ENCODE measurements around the gene TBC1D22A. TPM values are rescaled to one million over a fixed set of nuclear protein-coding genes. Genes with fewer than 3 reads are reported as not detected.

Gene TBC1D22A
- polyA plus RNA-seq, 1 of the 3 experiments (the other 2 are of a cell fraction): 16.5 TPM

DNA sequence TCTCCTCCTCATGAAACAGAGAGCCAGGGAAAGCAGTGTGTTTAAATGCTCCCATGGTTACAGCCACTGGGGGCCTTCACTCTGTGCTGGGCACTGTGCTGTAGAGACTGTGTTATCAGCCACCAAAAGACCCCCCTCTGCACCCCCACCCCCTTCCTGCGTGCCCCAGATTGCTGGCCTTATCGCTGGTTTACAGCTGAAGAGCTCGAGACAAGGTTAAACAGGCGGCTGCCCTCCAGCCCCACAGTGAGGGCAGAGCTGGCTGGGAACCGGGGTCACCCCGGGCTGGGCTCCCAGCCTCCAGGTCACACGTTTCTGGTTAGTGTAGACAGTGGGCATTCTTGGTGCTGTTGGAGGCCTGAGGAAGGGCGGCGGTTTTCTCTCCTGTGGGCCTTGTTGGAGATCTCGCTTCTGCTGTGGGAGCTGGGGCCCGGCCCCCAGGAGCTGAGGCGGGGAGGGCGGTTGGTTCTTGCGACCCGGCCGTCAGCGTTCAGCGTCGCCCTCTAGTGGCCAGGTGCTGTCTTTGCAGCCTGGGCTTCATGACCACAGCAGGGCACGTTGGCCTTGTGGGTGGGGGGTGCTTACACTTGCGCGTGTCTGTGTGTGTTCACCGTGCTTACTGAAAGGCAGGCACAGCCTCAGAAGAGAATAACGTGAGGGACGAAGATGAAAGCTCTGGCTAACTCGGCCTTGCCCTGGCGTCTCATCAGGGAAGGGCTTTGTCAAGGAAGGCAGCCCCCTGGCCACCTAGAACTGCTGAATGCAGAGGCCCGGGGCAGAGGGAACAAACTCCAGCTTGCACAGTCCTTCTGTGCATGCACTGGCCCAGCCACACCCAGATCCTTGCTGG, 40.8 kb downstream of the TBC1D22A start:
- Histone ChIP-seq H4K20me1 (ENCODE audit: insufficient read depth) (peaks cover 13% of the 10 kb centered on the region), H3K9me2 (no peaks in the 10 kb centered on the region), H3F3A (replicated peaks; ENCODE audit: insufficient read depth) (peaks cover 6% of the 10 kb centered on the region), H3K27ac (ENCODE audit: low read depth in 2 of 2, low read length in 1 of 2) (no peak overlapping the region), H3K9ac (no peak overlapping the region), H3K9me3 (no peaks in the 10 kb centered on the region), H3K27me3 (ENCODE audit: insufficient read depth) (no peaks in the 10 kb centered on the region), H3K79me2 (ENCODE audit: insufficient read depth) (peaks cover 5% of the 10 kb centered on the region; the same call in 1 of the 2 replicates), H2AFZ (ENCODE audit: low read depth) (no peak overlapping the region), H3K4me2 (no peak overlapping the region), H3K4me3 (ENCODE audit: low read depth in 2 of 2, low read length in 1 of 2) (no peak overlapping the region), H3K4me1 (ENCODE audit: control insufficient read depth in 1 of 2, insufficient read depth in 2 of 2, low read depth in 1 of 2, low read length in 1 of 2) (peaks cover 0 to 3% of the 10 kb centered on the region in 2 experiments; a peak in 1 of 4 replicates), H3K36me3 (replicated peaks in 1 of 2; ENCODE audit: control insufficient read depth in 1 of 2, insufficient read depth in 2 of 2, low read length in 1 of 2) (peaks cover 14 to 28% of the 10 kb centered on the region in 2 experiments)
- ChIA-PET CTCF (interaction anchor here (0.6 to 2.9 kb wide), 45 partner anchors 9 to 1689 kb away, joined by 3 to 26 read pairs (median 4); partner anchors contain the start of gene TBC1D22A), POLR2A (no interaction called here)
- WGBS (ENCODE audit: low lambda C conversion rate): 73% methylated on average over 21 of the region's 28 CpGs
- peak; percentile 80 for DNase-seq
- no peak for TF ChIP-seq TCF12 (IDR thresholded peaks at IDR 0.05)
- TF ChIP-seq GATA2 (CRISPR knock-in tag; IDR thresholded peaks at IDR 0.05): no peak
- no peak for TF ChIP-seq ELF1 (IDR thresholded peaks at IDR 0.05)
- TF ChIP-seq SMC3 (IDR thresholded peaks at IDR 0.05; ENCODE audit: low read depth, low read length): peak; percentile 32; the same call in 1 of the 2 replicates
- no peak for TF ChIP-seq MXI1 (IDR thresholded peaks at IDR 0.05; ENCODE audit: low read depth, low read length)
- TF ChIP-seq FOXM1 (IDR thresholded peaks at IDR 0.05; ENCODE audit: low read depth): no peak
- peak; percentile 44 for TF ChIP-seq RAD21 (IDR thresholded peaks at IDR 0.05; ENCODE audit: low read length)
- TF ChIP-seq EP300 (IDR thresholded peaks at IDR 0.05; ENCODE audit: borderline replicate concordance in 1 of 2, low read depth in 1 of 2, low read length in 1 of 2): no peak
- TF ChIP-seq RCOR1 (IDR thresholded peaks at IDR 0.05; ENCODE audit: low read length): no peak
- TF ChIP-seq, protein P1, sequence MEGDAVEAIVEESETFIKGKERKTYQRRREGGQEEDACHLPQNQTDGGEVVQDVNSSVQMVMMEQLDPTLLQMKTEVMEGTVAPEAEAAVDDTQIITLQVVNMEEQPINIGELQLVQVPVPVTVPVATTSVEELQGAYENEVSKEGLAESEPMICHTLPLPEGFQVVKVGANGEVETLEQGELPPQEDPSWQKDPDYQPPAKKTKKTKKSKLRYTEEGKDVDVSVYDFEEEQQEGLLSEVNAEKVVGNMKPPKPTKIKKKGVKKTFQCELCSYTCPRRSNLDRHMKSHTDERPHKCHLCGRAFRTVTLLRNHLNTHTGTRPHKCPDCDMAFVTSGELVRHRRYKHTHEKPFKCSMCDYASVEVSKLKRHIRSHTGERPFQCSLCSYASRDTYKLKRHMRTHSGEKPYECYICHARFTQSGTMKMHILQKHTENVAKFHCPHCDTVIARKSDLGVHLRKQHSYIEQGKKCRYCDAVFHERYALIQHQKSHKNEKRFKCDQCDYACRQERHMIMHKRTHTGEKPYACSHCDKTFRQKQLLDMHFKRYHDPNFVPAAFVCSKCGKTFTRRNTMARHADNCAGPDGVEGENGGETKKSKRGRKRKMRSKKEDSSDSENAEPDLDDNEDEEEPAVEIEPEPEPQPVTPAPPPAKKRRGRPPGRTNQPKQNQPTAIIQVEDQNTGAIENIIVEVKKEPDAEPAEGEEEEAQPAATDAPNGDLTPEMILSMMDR (IDR thresholded peaks at IDR 0.05): peak; percentile 79
- TF ChIP-seq POLR2AphosphoS5 (IDR thresholded peaks at IDR 0.05; ENCODE audit: low read depth, low read length): no peak

DNA sequence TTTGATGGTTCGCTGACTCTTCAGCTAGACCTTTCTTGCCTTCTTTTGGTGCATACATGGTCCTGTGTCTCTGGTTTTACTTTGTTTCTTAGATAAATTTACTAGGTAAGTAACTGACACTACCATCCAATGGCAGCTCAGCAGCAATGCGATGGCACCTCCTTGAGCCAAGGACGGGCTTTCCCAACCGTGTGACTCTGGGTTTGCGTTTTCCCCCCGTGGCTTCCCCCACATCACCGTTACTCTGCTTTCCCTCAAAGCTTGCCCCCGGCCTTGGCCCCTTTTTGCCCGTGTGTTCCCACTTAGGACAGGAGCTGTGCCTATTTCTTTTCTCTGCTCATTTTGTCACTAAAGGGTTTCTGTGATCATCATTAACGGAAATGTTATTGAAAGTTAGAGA, 41.5 kb downstream of the TBC1D22A start:
- POLR2A ChIA-PET: no interaction called here
- Histone ChIP-seq H2AFZ (ENCODE audit: low read depth) (no peak overlapping the region), H3K9me2 (no peaks in the 10 kb centered on the region), H3K27ac (ENCODE audit: low read depth in 2 of 2, low read length in 1 of 2) (no peak overlapping the region), H3K9me3 (no peaks in the 10 kb centered on the region), H3K27me3 (ENCODE audit: insufficient read depth) (no peaks in the 10 kb centered on the region), H3F3A (replicated peaks; ENCODE audit: insufficient read depth) (peaks cover 6% of the 10 kb centered on the region), H3K36me3 (replicated peaks in 1 of 2; ENCODE audit: control insufficient read depth in 1 of 2, insufficient read depth in 2 of 2, low read length in 1 of 2) (peaks cover 14 to 28% of the 10 kb centered on the region in 2 experiments), H3K4me3 (ENCODE audit: low read depth in 2 of 2, low read length in 1 of 2) (no peak overlapping the region), H3K4me1 (ENCODE audit: control insufficient read depth in 1 of 2, insufficient read depth in 2 of 2, low read depth in 1 of 2, low read length in 1 of 2) (peaks cover 0 to under 1% of the 10 kb centered on the region in 2 experiments; a peak in 1 of 4 replicates), H3K4me2 (no peak overlapping the region), H3K9ac (no peak overlapping the region), H3K79me2 (ENCODE audit: insufficient read depth) (peaks cover 4% of the 10 kb centered on the region; the same call in 1 of the 2 replicates), H4K20me1 (ENCODE audit: insufficient read depth) (peaks cover 10% of the 10 kb centered on the region)
- CTCF ChIA-PET: interaction anchor here (0.7 to 2.9 kb wide), 41 partner anchors 9 to 1689 kb away, joined by 3 to 26 read pairs (median 4); partner anchors contain the start of gene TBC1D22A
- WGBS (ENCODE audit: low lambda C conversion rate): 81% methylated on average over 10 of the region's 10 CpGs
- DNase-seq: no peak
- no peak for TF ChIP-seq EZH2phosphoT487 (IDR thresholded peaks at IDR 0.05; ENCODE audit: borderline replicate concordance, low read depth)
- TF ChIP-seq NRF1 (IDR thresholded peaks at IDR 0.05; ENCODE audit: low read depth, low read length): no peak
- TF ChIP-seq POLR2AphosphoS5 (IDR thresholded peaks at IDR 0.05; ENCODE audit: low read depth, low read length): no peak
- TF ChIP-seq, protein P2, sequence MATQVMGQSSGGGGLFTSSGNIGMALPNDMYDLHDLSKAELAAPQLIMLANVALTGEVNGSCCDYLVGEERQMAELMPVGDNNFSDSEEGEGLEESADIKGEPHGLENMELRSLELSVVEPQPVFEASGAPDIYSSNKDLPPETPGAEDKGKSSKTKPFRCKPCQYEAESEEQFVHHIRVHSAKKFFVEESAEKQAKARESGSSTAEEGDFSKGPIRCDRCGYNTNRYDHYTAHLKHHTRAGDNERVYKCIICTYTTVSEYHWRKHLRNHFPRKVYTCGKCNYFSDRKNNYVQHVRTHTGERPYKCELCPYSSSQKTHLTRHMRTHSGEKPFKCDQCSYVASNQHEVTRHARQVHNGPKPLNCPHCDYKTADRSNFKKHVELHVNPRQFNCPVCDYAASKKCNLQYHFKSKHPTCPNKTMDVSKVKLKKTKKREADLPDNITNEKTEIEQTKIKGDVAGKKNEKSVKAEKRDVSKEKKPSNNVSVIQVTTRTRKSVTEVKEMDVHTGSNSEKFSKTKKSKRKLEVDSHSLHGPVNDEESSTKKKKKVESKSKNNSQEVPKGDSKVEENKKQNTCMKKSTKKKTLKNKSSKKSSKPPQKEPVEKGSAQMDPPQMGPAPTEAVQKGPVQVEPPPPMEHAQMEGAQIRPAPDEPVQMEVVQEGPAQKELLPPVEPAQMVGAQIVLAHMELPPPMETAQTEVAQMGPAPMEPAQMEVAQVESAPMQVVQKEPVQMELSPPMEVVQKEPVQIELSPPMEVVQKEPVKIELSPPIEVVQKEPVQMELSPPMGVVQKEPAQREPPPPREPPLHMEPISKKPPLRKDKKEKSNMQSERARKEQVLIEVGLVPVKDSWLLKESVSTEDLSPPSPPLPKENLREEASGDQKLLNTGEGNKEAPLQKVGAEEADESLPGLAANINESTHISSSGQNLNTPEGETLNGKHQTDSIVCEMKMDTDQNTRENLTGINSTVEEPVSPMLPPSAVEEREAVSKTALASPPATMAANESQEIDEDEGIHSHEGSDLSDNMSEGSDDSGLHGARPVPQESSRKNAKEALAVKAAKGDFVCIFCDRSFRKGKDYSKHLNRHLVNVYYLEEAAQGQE (IDR thresholded peaks at IDR 0.05; ENCODE audit: low read depth, low read length): no peak
- no peak for TF ChIP-seq ELF1 (IDR thresholded peaks at IDR 0.05)
- TF ChIP-seq SIN3A (IDR thresholded peaks at IDR 0.05; ENCODE audit: borderline replicate concordance, low read depth, low read length): no peak
- no peak for TF ChIP-seq CHD2 (IDR thresholded peaks at IDR 0.05; ENCODE audit: low read length, partially characterized antibody)
- TF ChIP-seq, protein P3, sequence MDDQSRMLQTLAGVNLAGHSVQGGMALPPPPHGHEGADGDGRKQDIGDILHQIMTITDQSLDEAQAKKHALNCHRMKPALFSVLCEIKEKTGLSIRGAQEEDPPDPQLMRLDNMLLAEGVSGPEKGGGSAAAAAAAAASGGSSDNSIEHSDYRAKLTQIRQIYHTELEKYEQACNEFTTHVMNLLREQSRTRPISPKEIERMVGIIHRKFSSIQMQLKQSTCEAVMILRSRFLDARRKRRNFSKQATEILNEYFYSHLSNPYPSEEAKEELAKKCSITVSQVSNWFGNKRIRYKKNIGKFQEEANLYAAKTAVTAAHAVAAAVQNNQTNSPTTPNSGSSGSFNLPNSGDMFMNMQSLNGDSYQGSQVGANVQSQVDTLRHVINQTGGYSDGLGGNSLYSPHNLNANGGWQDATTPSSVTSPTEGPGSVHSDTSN (IDR thresholded peaks at IDR 0.05): no peak
- TF ChIP-seq, protein P1 (IDR thresholded peaks at IDR 0.05): no peak
